Measurements from ENCODE around the gene GPR61.
A peak's percentile ranks its signal among the peaks of the same experiment; 100 is the strongest.

Gene GPR61

GRCh38 chr1:109530457-109531087 is 9.1 kb upstream of the GPR61 start:
- Histone ChIP-seq H3K4me1 (ENCODE audit: control insufficient read depth, insufficient read depth, low read length) (no peaks in the 10 kb centered on the region), H3K36me3 (ENCODE audit: control insufficient read depth in 2 of 2, insufficient read depth in 1 of 2, low read length in 2 of 2) (no peaks in the 10 kb centered on the region), H3K9me3 (ENCODE audit: control insufficient read depth, insufficient read depth, low read depth, low read length) (no peaks in the 10 kb centered on the region), H3K4me3 (ENCODE audit: low read depth, low read length) (no peak overlapping the region), H3K27ac (ENCODE audit: extremely low read depth, low read depth, low read length) (no peak overlapping the region)
- POLR2A ChIA-PET = interaction anchor here (1.2 to 1.5 kb wide), 2 partner anchors 37 to 248 kb away, joined by 3 to 5 read pairs; partner anchors contain the start of genes CYB561D1 and PSRC1
- TF ChIP-seq ZNF133 (tag by site-specific recombination; IDR thresholded peaks at IDR 0.05) (peak; percentile 68), SP3 (tag by site-specific recombination; IDR thresholded peaks at IDR 0.05) (no peak)
- CTCF ChIA-PET = interaction anchor here (1.2 to 20.8 kb wide), 3 partner anchors 14 to 132 kb away, joined by 3 to 1152 read pairs (median 8); partner anchors contain the start of genes AMIGO1 and CYB561D1

GRCh38 chr1:109531380-109531779 is 8.3 kb upstream of the GPR61 start:
- H3K36me3 ChIP-seq (ENCODE audit: control insufficient read depth in 2 of 2, insufficient read depth in 1 of 2, low read length in 2 of 2) = no peaks in the 10 kb centered on the region
- H3K9me3 ChIP-seq (ENCODE audit: control insufficient read depth, insufficient read depth, low read depth, low read length) = no peaks in the 10 kb centered on the region
- H3K27ac ChIP-seq (ENCODE audit: extremely low read depth, low read depth, low read length) = no peak overlapping the region
- ChIA-PET POLR2A (interaction anchor here (0.6 to 1.8 kb wide), 4 partner anchors 18 to 41 kb away, joined by 3 to 7 read pairs (median 3); partner anchors contain the start of genes CYB561D1 and GNAI3), CTCF (interaction anchor here (0.6 to 20.8 kb wide), 30 partner anchors 8 to 453 kb away, joined by 3 to 1152 read pairs (median 6); partner anchors contain the start of genes AHCYL1, AMIGO1, ATXN7L2 and CYB561D1)
- TF ChIP-seq ZNF335 (tag by site-specific recombination; conservative IDR thresholded peaks at IDR 0.05) (no peak), ZNF148 (tag by site-specific recombination; IDR thresholded peaks at IDR 0.05; ENCODE audit: borderline replicate concordance) (no peak), ZNF843 (tag by site-specific recombination; IDR thresholded peaks at IDR 0.05) (no peak), HOXC10 (CRISPR knock-in tag; IDR thresholded peaks at IDR 0.05) (no peak), ZNF677 (tag by site-specific recombination; IDR thresholded peaks at IDR 0.05) (no peak), EGR2 (tag by site-specific recombination; IDR thresholded peaks at IDR 0.05; ENCODE audit: low read depth) (0 out of 2 replicates have a peak, but pooled peaks have one; percentile 15), ZFHX2 (tag by site-specific recombination; conservative IDR thresholded peaks at IDR 0.05) (peak; percentile 42), ZBTB48 (tag by site-specific recombination; IDR thresholded peaks at IDR 0.05) (peak; percentile 41; the same call in 1 of the 2 replicates), TRIM28 (IDR thresholded peaks at IDR 0.05; ENCODE audit: borderline replicate concordance, low read length) (no peak)
- no peaks in the 10 kb centered on the region for H3K4me1 ChIP-seq (ENCODE audit: control insufficient read depth, insufficient read depth, low read length)
- H3K4me3 ChIP-seq (ENCODE audit: low read depth, low read length) = no peak overlapping the region

GRCh38 chr1:109531826-109532364 is 7.8 kb upstream of the GPR61 start:
- Histone ChIP-seq H3K27ac (ENCODE audit: extremely low read depth, low read depth, low read length) (no peak overlapping the region), H3K4me1 (ENCODE audit: control insufficient read depth, insufficient read depth, low read length) (no peaks in the 10 kb centered on the region), H3K36me3 (ENCODE audit: control insufficient read depth in 2 of 2, insufficient read depth in 1 of 2, low read length in 2 of 2) (no peaks in the 10 kb centered on the region), H3K9me3 (ENCODE audit: control insufficient read depth, insufficient read depth, low read depth, low read length) (no peaks in the 10 kb centered on the region), H3K4me3 (ENCODE audit: low read depth, low read length) (no peak overlapping the region)
- POLR2A ChIA-PET = interaction anchor here (0.8 to 1.8 kb wide), 7 partner anchors 13 to 43 kb away, joined by 3 to 11 read pairs (median 4); partner anchors contain the start of genes CYB561D1 and GNAI3
- CTCF ChIA-PET = interaction anchor here (0.5 to 20.8 kb wide), 46 partner anchors 9 to 635 kb away, joined by 3 to 1152 read pairs (median 4); partner anchors contain the start of genes AHCYL1, AMIGO1, ATXN7L2 and CYB561D1
- no peak for TF ChIP-seq ZNF555 (tag by site-specific recombination; conservative IDR thresholded peaks at IDR 0.05)
- TF ChIP-seq FEZF1 (tag by site-specific recombination; IDR thresholded peaks at IDR 0.05) = no peak
- TF ChIP-seq BCL11B (tag by site-specific recombination; IDR thresholded peaks at IDR 0.05; ENCODE audit: low read depth) = 0 out of 2 replicates have a peak, but pooled peaks have one; percentile 16
- no peak for TF ChIP-seq BCL6B (tag by site-specific recombination; IDR thresholded peaks at IDR 0.05)
